Measurements from ENCODE around the gene BOD1. TPM values are rescaled to one million over a fixed set of nuclear protein-coding genes. Genes with fewer than 3 reads are reported as not detected.

The BOD1 gene
- total RNA-seq, 2 experiments from 2014 or later: 29.2 to 31.7 TPM

- no peak overlapping the region for H3K27ac Mint-ChIP-seq
- H3K27me3 Mint-ChIP-seq: no peaks in the 10 kb centered on the region
- no peak overlapping the region for H3K4me3 Mint-ChIP-seq
- POLR2A ChIA-PET: no interaction called here
- H3K36me3 Mint-ChIP-seq (ENCODE audit: low read depth): peaks cover 56% of the 10 kb centered on the region
- H3K9me3 Mint-ChIP-seq (ENCODE audit: low read depth): no peaks in the 10 kb centered on the region
- ATAC-seq (no peak), DNase-seq (no peak)
- CTCF ChIA-PET: interaction anchor here (0.8 to 2.0 kb wide), 2 partner anchors 39 to 362 kb away, joined by 3 to 5 read pairs; no protein-coding TSS in a partner anchor
- intact Hi-C loops (cut with DNase I, micrococcal nuclease): no loop called here
- H3K4me1 Mint-ChIP-seq: peaks cover 54% of the 10 kb centered on the region
These were observed 3.5 kb downstream of the BOD1 start for GRCh38 chr5:173612948-173613347.

- ATAC-seq: no peak
- ChIA-PET POLR2A (interaction anchor here (0.6 kb wide), 1 partner anchor 227 kb away, joined by 3 read pairs; no protein-coding TSS in a partner anchor), CTCF (interaction anchor here (0.6 to 2.0 kb wide), 4 partner anchors 26 to 399 kb away, joined by 3 to 5 read pairs (median 4); no protein-coding TSS in a partner anchor)
- intact Hi-C loops (cut with DNase I, micrococcal nuclease): no loop called here
- no peaks in the 10 kb centered on the region for H3K9me3 Mint-ChIP-seq (ENCODE audit: low read depth)
- no peak overlapping the region for H3K4me3 Mint-ChIP-seq
- H3K27me3 Mint-ChIP-seq: no peaks in the 10 kb centered on the region
- peaks cover 49% of the 10 kb centered on the region for H3K4me1 Mint-ChIP-seq
- no peak for DNase-seq
- no peak overlapping the region for H3K27ac Mint-ChIP-seq
- H3K36me3 Mint-ChIP-seq (ENCODE audit: low read depth): peaks cover 66% of the 10 kb centered on the region
These were observed 4.7 kb downstream of the BOD1 start for GRCh38 chr5:173611706-173612105.

GRCh38 chr5:173604141-173604540 lies 12.3 kb downstream of the BOD1 start:
- Mint-ChIP-seq H3K4me3 (no peak overlapping the region), H3K27me3 (no peaks in the 10 kb centered on the region), H3K9me3 (ENCODE audit: low read depth) (no peaks in the 10 kb centered on the region), H3K4me1 (peaks cover 2% of the 10 kb centered on the region), H3K27ac (no peak overlapping the region), H3K36me3 (ENCODE audit: low read depth) (peaks cover 60% of the 10 kb centered on the region)
- intact Hi-C loops (cut with DNase I, micrococcal nuclease): no loop called here
- ChIA-PET CTCF (interaction anchor here (0.7 kb wide), 1 partner anchor 101 kb away, joined by 3 read pairs; no protein-coding TSS in a partner anchor), POLR2A (no interaction called here)
- ATAC-seq: no peak
- DNase-seq: no peak

- no peaks in the 10 kb centered on the region for H3K27me3 Mint-ChIP-seq
- DNase-seq: no peak
- ChIA-PET CTCF (interaction anchor here (1.1 kb wide), 1 partner anchor 10 kb away, joined by 3 read pairs; no protein-coding TSS in a partner anchor), POLR2A (interaction anchor here (0.6 to 1.0 kb wide), 2 partner anchors 13 to 732 kb away, joined by 3 read pairs; no protein-coding TSS in a partner anchor)
- peaks cover 2% of the 10 kb centered on the region for H3K4me1 Mint-ChIP-seq
- no peak overlapping the region for H3K4me3 Mint-ChIP-seq
- no peak for ATAC-seq
- intact Hi-C loops (cut with DNase I, micrococcal nuclease): no loop called here
- no peaks in the 10 kb centered on the region for H3K9me3 Mint-ChIP-seq (ENCODE audit: low read depth)
- no peak overlapping the region for H3K27ac Mint-ChIP-seq
- peaks cover 51% of the 10 kb centered on the region for H3K36me3 Mint-ChIP-seq (ENCODE audit: low read depth)
These were observed 14.0 kb downstream of the BOD1 start for GRCh38 chr5:173602423-173602822.

GRCh38 chr5:173598686-173599085 lies 17.8 kb downstream of the BOD1 start:
- Mint-ChIP-seq H3K4me3 (no peak overlapping the region), H3K27me3 (no peaks in the 10 kb centered on the region), H3K4me1 (peaks cover 2% of the 10 kb centered on the region), H3K27ac (no peak overlapping the region), H3K9me3 (ENCODE audit: low read depth) (peaks cover 7% of the 10 kb centered on the region), H3K36me3 (ENCODE audit: low read depth) (peaks cover 40% of the 10 kb centered on the region)
- ChIA-PET POLR2A (no interaction called here), CTCF (interaction anchor here (2.5 kb wide), 1 partner anchor 17 kb away, joined by 8 read pairs; the partner anchor contains the start of gene BOD1)
- ATAC-seq (no peak), DNase-seq (no peak)
- intact Hi-C loops (cut with DNase I, micrococcal nuclease): no loop called here

GRCh38 chr5:173597304-173597703 lies 19.1 kb downstream of the BOD1 start:
- intact Hi-C loops (cut with DNase I, micrococcal nuclease): no loop called here
- POLR2A ChIA-PET: no interaction called here
- CTCF ChIA-PET: no interaction called here
- Mint-ChIP-seq H3K4me1 (peaks cover 2% of the 10 kb centered on the region), H3K36me3 (ENCODE audit: low read depth) (peaks cover 45% of the 10 kb centered on the region), H3K27me3 (no peaks in the 10 kb centered on the region), H3K9me3 (ENCODE audit: low read depth) (peaks cover 19% of the 10 kb centered on the region), H3K27ac (no peak overlapping the region), H3K4me3 (no peak overlapping the region)
- ATAC-seq (no peak), DNase-seq (no peak)

- POLR2A ChIA-PET: no interaction called here
- Mint-ChIP-seq H3K36me3 (ENCODE audit: low read depth) (peaks cover 46% of the 10 kb centered on the region), H3K27ac (no peak overlapping the region), H3K4me3 (no peak overlapping the region), H3K4me1 (no peaks in the 10 kb centered on the region), H3K27me3 (no peaks in the 10 kb centered on the region), H3K9me3 (ENCODE audit: low read depth) (peaks cover 28% of the 10 kb centered on the region)
- intact Hi-C loops (cut with DNase I, micrococcal nuclease): no loop called here
- CTCF ChIA-PET: interaction anchor here (0.9 kb wide), 1 partner anchor 19 kb away, joined by 3 read pairs; no protein-coding TSS in a partner anchor
- no peak for ATAC-seq
- DNase-seq: no peak
These were observed 20.6 kb downstream of the BOD1 start for GRCh38 chr5:173595841-173596240.

- Mint-ChIP-seq H3K4me3 (no peak overlapping the region), H3K4me1 (no peaks in the 10 kb centered on the region), H3K27ac (no peak overlapping the region), H3K36me3 (ENCODE audit: low read depth) (peaks cover 45% of the 10 kb centered on the region), H3K27me3 (no peaks in the 10 kb centered on the region), H3K9me3 (ENCODE audit: low read depth) (peaks cover 39% of the 10 kb centered on the region)
- no peak for DNase-seq
- ChIA-PET POLR2A (no interaction called here), CTCF (interaction anchor here (1.5 kb wide), 1 partner anchor 377 kb away, joined by 3 read pairs; no protein-coding TSS in a partner anchor)
- no peak for ATAC-seq
- intact Hi-C loops (cut with DNase I, micrococcal nuclease): no loop called here
These were observed 22.4 kb downstream of the BOD1 start for GRCh38 chr5:173594061-173594460.

GRCh38 chr5:173592050-173592669 lies 24.3 kb downstream of the BOD1 start:
- Mint-ChIP-seq H3K36me3 (ENCODE audit: low read depth) (peaks cover 40% of the 10 kb centered on the region), H3K4me1 (no peaks in the 10 kb centered on the region), H3K9me3 (ENCODE audit: low read depth) (peaks cover 47% of the 10 kb centered on the region), H3K27me3 (no peaks in the 10 kb centered on the region), H3K27ac (no peak overlapping the region), H3K4me3 (no peak overlapping the region)
- CTCF ChIA-PET: interaction anchor here (1.0 to 1.5 kb wide), 7 partner anchors 10 to 720 kb away, joined by 3 to 10 read pairs (median 5); no protein-coding TSS in a partner anchor
- ATAC-seq (no peak), DNase-seq (peak; percentile 41)
- POLR2A ChIA-PET: no interaction called here
- intact Hi-C loops (cut with DNase I, micrococcal nuclease): loop anchor here in 1 of 2 experiments (1.0 kb wide), 1 partner anchor 381 kb away; no protein-coding TSS in a partner anchor

- ATAC-seq (no peak), DNase-seq (no peak)
- no peak overlapping the region for H3K4me3 Mint-ChIP-seq
- H3K9me3 Mint-ChIP-seq (ENCODE audit: low read depth): peaks cover 56% of the 10 kb centered on the region
- no peaks in the 10 kb centered on the region for H3K27me3 Mint-ChIP-seq
- CTCF ChIA-PET: interaction anchor here (0.5 to 1.5 kb wide), 4 partner anchors 12 to 382 kb away, joined by 3 to 10 read pairs (median 4); no protein-coding TSS in a partner anchor
- H3K4me1 Mint-ChIP-seq: no peaks in the 10 kb centered on the region
- H3K36me3 Mint-ChIP-seq (ENCODE audit: low read depth): peaks cover 36% of the 10 kb centered on the region
- intact Hi-C loops (cut with DNase I, micrococcal nuclease): no loop called here
- H3K27ac Mint-ChIP-seq: no peak overlapping the region
- POLR2A ChIA-PET: no interaction called here
These were observed 25.4 kb downstream of the BOD1 start for GRCh38 chr5:173591056-173591514.

- CTCF ChIA-PET: interaction anchor here (1.1 to 1.3 kb wide), 2 partner anchors 9 to 373 kb away, joined by 3 read pairs; no protein-coding TSS in a partner anchor
- no peak overlapping the region for H3K27ac Mint-ChIP-seq
- POLR2A ChIA-PET: no interaction called here
- intact Hi-C loops (cut with DNase I, micrococcal nuclease): no loop called here
- no peaks in the 10 kb centered on the region for H3K27me3 Mint-ChIP-seq
- DNase-seq (no peak), ATAC-seq (no peak)
- H3K36me3 Mint-ChIP-seq (ENCODE audit: low read depth): peaks cover 36% of the 10 kb centered on the region
- no peak overlapping the region for H3K4me3 Mint-ChIP-seq
- peaks cover 56% of the 10 kb centered on the region for H3K9me3 Mint-ChIP-seq (ENCODE audit: low read depth)
- no peaks in the 10 kb centered on the region for H3K4me1 Mint-ChIP-seq
These were observed 25.9 kb downstream of the BOD1 start for GRCh38 chr5:173590436-173591055.

Data from activated CD4-positive, alpha-beta T cell treated with anti-CD3 and anti-CD28 coated beads for 36 hours (primary cell).